GM12875 (cell line): Measurements from ENCODE around the gene NME1.

Experiments used
- H3K4me3 ChIP-seq: one replicate; pipeline ENCODE4 v1.5.1; 2011; ENCODE audit warnings: low read depth, low read length, control low read depth
- TF ChIP-seq, protein P1 (sequence below): IDR thresholded peaks from 2 replicates; pipeline ENCODE4 v1.5.1; 2011; ENCODE audit warnings: low read depth, mild to moderate bottlenecking, control low read depth, inconsistent platforms, low read length, moderate library complexity, borderline replicate concordance; ENCODE audit not compliant: insufficient read depth

NME1 gene

DNA sequence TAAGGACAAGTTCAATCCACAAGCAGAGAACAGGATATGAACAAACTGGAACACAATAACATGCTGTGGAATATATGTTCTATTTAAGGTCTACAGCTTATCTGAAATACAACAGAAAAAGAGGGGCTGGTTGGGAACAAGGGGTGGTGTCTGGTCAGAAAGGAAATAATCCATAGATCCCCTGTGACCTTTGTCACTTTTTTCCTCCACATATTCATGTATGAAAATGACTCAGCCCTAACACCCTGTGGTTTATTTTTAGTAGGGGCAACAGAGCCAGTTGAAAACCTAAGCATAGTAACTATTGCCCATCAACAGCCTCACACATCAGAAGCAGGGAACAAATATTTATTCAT, 20.4 kb upstream of the NME1 start:
- no peak overlapping the region for H3K4me3 ChIP-seq
- TF ChIP-seq, protein P1, sequence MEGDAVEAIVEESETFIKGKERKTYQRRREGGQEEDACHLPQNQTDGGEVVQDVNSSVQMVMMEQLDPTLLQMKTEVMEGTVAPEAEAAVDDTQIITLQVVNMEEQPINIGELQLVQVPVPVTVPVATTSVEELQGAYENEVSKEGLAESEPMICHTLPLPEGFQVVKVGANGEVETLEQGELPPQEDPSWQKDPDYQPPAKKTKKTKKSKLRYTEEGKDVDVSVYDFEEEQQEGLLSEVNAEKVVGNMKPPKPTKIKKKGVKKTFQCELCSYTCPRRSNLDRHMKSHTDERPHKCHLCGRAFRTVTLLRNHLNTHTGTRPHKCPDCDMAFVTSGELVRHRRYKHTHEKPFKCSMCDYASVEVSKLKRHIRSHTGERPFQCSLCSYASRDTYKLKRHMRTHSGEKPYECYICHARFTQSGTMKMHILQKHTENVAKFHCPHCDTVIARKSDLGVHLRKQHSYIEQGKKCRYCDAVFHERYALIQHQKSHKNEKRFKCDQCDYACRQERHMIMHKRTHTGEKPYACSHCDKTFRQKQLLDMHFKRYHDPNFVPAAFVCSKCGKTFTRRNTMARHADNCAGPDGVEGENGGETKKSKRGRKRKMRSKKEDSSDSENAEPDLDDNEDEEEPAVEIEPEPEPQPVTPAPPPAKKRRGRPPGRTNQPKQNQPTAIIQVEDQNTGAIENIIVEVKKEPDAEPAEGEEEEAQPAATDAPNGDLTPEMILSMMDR, result no peak

DNA sequence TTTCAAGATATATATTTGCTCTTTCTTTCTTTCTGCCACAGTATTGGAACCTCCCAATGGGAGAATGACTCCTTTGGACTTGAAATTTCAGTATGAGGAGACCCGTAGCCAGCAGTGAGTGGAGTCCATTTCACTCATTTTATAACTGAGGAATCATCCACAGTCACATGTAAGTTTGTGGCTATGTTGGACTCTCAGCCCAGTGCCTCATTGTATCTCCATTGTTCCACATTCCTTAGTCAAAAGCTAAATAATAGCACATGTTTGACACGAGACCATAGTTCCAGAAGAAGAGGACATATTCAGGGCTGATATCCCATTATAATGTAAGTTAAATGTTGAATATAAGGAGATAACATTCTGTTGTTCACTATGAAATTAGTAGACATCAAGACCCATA, 20.0 kb upstream of the NME1 start:
- TF ChIP-seq, protein P1, result no peak
- H3K4me3 ChIP-seq, result no peak overlapping the region

DNA sequence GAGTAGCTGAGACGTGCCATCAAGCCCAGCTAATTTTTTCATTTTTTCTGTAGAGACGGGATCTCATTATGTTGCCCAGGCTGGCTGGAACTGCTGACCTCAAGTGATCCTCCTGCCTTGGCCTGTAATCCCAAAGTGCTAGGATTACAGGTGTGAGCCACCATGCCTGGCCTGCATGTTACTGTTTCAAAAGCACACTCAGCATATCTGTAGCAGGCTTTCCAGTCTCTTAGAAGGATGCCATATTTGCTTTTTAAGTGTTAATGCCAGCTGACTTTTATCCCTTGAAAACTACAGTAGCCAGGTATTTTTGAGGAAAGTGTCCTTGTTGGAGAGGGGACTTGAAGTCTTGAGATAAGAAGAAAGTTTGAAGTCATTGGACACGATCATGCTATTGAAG, 17.4 kb upstream of the NME1 start:
- TF ChIP-seq, protein P1, result no peak
- no peak overlapping the region for H3K4me3 ChIP-seq

DNA sequence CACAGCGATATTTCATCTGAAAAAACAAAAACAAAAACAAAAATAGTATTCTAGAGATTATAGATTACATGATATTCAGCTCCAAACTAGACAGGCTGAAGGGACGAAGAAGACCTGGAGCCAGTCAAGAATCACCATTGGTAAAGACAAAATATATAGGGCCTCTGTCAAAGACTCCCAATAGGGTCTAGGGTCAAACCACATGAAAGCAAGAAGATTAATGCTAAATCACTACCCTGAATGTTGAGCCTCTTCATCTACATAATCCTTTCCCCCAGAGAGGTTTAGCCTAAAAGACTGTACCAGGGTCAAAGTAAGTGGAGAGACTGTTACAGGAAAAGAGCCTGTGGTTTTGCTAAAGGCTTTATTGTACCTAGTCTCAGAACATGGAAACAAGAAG, 10.8 kb upstream of the NME1 start:
- TF ChIP-seq, protein P1, result no peak
- H3K4me3 ChIP-seq, result no peak overlapping the region

DNA sequence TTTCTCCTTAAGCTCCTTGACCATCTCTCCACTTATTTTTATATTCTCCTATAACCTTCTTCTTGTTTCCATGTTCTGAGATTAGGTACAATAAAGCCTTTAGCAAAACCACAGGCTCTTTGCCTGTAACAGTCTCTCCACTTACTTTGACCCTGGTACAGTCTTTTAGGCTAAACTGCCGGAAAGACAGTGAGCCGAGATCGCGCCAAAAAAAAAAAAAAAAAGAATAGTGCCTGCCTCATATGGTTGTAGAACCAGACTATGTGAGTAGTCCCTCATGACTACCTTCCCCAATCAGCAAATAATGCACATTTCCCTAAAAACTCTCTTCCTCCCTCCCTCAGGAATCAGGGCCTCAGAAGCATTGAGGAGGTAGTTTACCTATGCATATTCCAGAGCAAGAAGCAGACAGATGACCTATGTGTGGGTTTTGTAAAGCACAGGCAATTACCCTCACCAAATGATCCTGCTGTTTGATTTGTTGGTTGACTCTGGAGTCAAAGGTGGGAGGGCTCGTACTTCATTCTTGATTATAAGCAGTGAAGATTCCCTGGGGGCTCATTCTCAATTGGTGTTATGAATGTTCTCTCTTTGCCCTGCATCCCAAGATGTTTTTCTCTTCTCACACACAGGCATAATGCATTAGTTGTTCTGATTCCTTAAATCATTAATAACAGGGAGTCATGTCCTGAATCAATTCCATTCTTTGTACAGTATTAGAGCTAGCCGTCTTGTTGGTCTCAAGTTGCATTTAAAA, 8.9 kb upstream of the NME1 start:
- no peak overlapping the region for H3K4me3 ChIP-seq
- TF ChIP-seq, protein P1, result no peak

DNA sequence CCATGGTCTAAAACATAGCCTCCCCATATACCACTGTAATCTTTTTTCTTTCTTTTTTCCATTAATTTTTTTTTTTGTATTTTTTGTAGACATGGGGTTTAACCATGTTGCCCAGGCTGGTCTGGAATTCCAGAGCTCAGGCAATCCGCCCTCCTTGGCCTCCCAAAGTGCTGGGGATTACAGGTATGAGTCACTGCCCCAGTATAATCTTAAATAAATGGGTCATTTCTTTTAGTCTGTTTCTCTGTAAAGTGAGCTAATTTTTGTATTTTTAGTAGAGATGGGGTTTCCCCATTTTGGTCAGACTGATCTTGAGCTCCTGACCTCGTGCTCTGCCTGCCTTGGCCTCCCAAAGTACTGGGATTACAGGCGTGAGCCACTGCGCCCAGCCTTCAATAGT, 5.7 kb upstream of the NME1 start:
- H3K4me3 ChIP-seq, result no peak overlapping the region
- TF ChIP-seq, protein P1, result no peak

DNA sequence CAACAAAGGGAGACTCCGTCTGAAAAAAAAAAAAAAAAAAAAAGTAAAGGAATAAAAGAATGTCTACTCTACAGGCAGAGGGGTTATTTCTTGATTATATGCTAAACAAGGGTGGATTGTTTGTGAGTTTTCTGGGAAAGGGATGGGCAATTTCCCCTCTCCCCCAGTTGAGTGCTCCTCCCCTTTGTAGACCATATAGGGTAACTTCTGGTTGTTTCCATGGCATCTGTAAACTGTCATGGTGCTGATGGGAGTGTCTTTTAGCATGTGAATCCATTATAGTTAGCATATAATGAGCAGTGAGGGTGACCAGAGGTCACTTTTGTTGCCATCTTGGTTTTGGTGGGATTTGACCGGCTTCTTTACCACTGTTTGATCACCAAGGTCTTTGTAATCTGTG, 4.2 kb upstream of the NME1 start:
- no peak overlapping the region for H3K4me3 ChIP-seq
- TF ChIP-seq, protein P1, result no peak
